Measurements from ENCODE around the gene HJURP. TPM values are rescaled to one million over a fixed set of nuclear protein-coding genes. Genes with fewer than 3 reads are reported as not detected.

Gene HJURP
- total RNA-seq, 1 donor from 2014 or later, result 45.6 TPM

- H3K4me1 Mint-ChIP-seq, result peaks cover 51% of the 10 kb centered on the region
- H3K27me3 Mint-ChIP-seq, result no peaks in the 10 kb centered on the region
Measured at GRCh38 chr2:233845301-233846060, 8.9 kb downstream of the HJURP start.

DNA sequence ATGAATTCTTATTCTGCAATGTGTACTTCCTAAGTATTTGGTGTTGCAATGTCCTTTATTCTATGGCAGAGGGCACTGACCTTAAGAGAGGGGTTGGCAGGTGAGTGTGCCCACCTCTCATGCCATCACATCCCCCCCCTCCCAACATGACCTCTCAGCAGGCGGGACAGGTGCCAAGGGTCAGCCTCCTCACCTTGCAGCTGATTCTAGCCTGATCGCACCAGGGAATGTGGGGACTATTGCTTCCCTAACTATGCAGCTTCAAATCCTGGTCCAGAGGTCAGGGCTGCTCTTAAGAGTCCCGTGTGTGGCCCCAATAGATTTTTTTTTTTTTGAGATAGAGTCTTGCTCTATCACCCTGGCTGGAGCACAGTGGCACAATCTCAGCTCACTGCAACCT, 9.5 kb downstream of the HJURP start:
- H3K4me1 Mint-ChIP-seq, result peaks cover 53% of the 10 kb centered on the region
- H3K9me3 Mint-ChIP-seq, result no peaks in the 10 kb centered on the region
- no peak overlapping the region for H3K27ac Mint-ChIP-seq
- H3K36me3 Mint-ChIP-seq (ENCODE audit: low read depth), result peaks cover 82% of the 10 kb centered on the region
- H3K4me3 Mint-ChIP-seq, result no peak overlapping the region
- intact Hi-C loops (cut with micrococcal nuclease), result no loop called here
- H3K27me3 Mint-ChIP-seq, result no peaks in the 10 kb centered on the region
- DNase-seq, result no peak

More at GRCh38 chr2:233845301-233846060, 8.9 kb downstream of the HJURP start:
- intact Hi-C loops (cut with micrococcal nuclease), result no loop called here
- H3K4me3 Mint-ChIP-seq, result no peak overlapping the region
- H3K27ac Mint-ChIP-seq, result peak overlapping the region; percentile 64
- H3K36me3 Mint-ChIP-seq (ENCODE audit: low read depth), result peaks cover 76% of the 10 kb centered on the region
- H3K9me3 Mint-ChIP-seq, result no peaks in the 10 kb centered on the region
- no peak for DNase-seq

GRCh38 chr2:233844064-233844807, 10.1 kb downstream of the HJURP start:
- Mint-ChIP-seq H3K27ac (peak overlapping the region; percentile 15), H3K27me3 (no peaks in the 10 kb centered on the region), H3K9me3 (no peaks in the 10 kb centered on the region), H3K4me3 (no peak overlapping the region), H3K36me3 (ENCODE audit: low read depth) (peaks cover 85% of the 10 kb centered on the region), H3K4me1 (peaks cover 53% of the 10 kb centered on the region)
- DNase-seq, result no peak
- intact Hi-C loops (cut with micrococcal nuclease), result no loop called here

DNA sequence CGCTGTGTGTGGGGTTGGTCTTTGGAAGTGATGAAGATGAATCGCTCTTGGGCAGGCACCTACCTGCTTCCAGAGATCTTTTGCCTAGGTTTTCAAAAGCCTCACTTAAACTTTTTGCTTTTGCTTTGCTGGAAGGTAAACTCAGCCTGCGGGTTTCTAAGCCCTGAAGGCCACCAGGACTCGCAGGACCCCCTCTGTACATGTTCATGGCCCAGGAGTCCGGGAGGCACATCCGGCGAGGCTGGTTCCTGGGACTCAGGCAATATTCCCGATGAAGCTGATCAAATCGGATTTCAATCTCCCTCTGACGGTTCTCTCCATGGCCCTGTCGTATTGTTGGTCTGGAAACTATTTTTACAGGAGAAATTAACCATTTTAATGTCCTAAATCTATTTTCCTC, 13.2 kb downstream of the HJURP start:
- intact Hi-C loops (cut with micrococcal nuclease), result no loop called here
- Mint-ChIP-seq H3K27ac (peak overlapping the region; percentile 9), H3K9me3 (no peaks in the 10 kb centered on the region), H3K27me3 (no peaks in the 10 kb centered on the region), H3K4me1 (peaks cover 47% of the 10 kb centered on the region), H3K4me3 (no peak overlapping the region), H3K36me3 (ENCODE audit: low read depth) (peaks cover 86% of the 10 kb centered on the region)
- DNase-seq, result no peak

- Mint-ChIP-seq H3K4me3 (no peak overlapping the region), H3K27ac (no peak overlapping the region), H3K9me3 (no peaks in the 10 kb centered on the region), H3K27me3 (no peaks in the 10 kb centered on the region), H3K36me3 (ENCODE audit: low read depth) (peaks cover 84% of the 10 kb centered on the region), H3K4me1 (peaks cover 45% of the 10 kb centered on the region)
- intact Hi-C loops (cut with micrococcal nuclease), result no loop called here
- DNase-seq, result no peak
Measured at GRCh38 chr2:233840520-233840919, 13.8 kb downstream of the HJURP start.

DNA sequence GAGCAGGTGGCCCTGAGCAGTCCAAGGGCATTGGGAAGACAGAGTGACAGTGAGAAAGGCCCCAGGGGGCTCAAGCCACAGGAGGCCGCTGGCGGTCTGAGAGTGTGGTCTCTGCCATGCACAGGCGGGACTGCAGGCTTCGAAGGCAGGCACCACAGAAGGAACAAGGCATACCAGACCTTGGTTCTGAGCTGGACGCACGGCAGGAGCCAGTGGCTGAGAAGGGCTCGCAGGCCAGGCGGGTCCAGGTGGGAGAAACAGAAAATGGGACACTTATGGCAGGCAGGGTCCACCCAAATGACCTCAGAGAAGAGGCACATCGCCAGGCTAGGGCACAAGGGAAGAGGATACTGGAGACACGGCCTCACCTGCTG, 14.9 kb downstream of the HJURP start:
- Mint-ChIP-seq H3K4me3 (no peak overlapping the region), H3K4me1 (peaks cover 49% of the 10 kb centered on the region), H3K27me3 (no peaks in the 10 kb centered on the region), H3K27ac (peak overlapping the region; percentile 56), H3K9me3 (no peaks in the 10 kb centered on the region), H3K36me3 (ENCODE audit: low read depth) (peaks cover 84% of the 10 kb centered on the region)
- no peak for DNase-seq
- intact Hi-C loops (cut with micrococcal nuclease), result no loop called here

DNA sequence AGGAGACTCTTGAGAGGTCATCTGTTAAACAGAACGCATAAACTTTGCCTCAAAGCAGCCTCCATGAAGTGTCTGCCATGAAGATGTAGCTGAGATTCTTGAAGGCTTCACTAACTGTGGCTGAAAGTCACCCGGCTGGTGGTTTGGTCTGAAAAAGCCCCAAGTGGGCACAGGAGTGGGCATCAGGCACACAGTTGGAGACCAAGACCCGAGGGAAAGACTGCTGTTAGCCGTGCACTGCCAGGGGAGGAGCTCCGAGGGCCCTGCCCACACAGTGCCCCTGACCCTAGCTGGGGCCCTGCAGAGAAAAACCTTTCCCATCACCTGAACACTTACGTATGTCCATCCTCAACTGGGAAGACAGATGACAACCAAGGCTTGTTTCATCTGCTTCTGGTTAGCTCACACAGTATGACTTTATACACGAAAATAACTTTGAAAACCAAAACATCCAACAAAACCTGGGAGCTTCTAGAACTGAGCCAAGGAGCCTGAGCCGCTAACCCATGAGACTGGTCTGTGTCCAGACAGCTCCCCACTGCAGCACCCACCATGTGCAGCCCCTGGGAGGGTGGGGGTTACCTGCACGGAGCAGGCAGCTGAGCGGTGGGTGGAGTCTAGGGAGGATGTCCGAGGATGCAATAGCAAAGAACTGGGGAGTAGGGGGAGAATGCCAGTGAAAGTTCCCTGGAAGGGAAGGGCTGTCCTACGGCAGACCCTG, 15.4 kb downstream of the HJURP start:
- Mint-ChIP-seq H3K36me3 (ENCODE audit: low read depth) (peaks cover 84% of the 10 kb centered on the region), H3K27me3 (no peaks in the 10 kb centered on the region), H3K27ac (peak overlapping the region; percentile 56), H3K4me1 (peaks cover 47% of the 10 kb centered on the region), H3K4me3 (no peak overlapping the region), H3K9me3 (no peaks in the 10 kb centered on the region)
- intact Hi-C loops (cut with micrococcal nuclease), result no loop called here
- DNase-seq, result no peak

DNA sequence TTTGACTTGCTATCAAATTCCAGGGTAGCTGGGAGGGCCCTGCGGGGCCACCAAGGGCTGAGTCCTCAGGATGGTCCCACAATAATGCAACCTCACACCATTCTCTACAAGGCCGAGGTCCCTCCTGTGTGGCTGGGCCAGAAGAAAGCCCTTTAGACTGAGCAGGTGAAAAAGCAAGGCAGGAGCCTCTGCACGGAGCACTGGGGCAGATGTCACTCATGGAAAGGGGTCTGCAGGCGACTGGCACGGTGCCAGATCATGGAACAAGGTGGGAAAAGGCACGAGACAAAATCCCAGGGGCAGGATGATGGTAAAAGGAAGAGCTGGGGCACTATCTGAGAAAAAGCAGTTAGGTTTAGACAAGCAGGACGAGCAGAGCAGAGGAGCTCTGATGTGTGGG, 16.1 kb downstream of the HJURP start:
- Mint-ChIP-seq H3K27ac (peak overlapping the region; percentile 80), H3K27me3 (no peaks in the 10 kb centered on the region), H3K4me3 (peak overlapping the region; percentile 10), H3K4me1 (peaks cover 41% of the 10 kb centered on the region), H3K36me3 (ENCODE audit: low read depth) (peaks cover 80% of the 10 kb centered on the region), H3K9me3 (no peaks in the 10 kb centered on the region)
- intact Hi-C loops (cut with micrococcal nuclease), result no loop called here
- no peak for DNase-seq

DNA sequence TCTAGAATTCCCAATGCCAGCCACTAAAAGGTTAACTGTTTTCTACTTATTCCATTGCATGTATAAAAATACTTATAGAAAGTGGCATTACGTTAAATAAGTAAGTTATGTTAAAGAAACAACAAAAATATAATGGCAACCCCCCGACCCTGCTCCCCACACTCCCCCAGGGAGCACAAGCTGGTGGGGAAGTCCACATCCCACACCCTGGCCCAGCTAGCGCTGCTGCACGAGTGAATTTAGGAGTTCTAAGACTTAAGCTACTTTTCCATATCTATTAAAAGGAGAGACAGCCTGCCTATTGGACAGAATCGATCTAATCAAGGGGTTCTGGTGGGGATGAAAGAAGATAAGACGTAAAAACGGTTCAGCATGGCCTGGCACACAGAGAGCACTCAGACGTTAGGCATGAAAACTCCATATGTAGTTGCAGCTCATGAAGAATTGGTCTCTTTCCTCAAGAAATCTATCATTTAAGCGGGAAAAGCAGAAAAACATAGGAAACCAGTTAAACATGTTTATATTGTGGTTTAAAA, 16.6 kb downstream of the HJURP start:
- peak overlapping the region; percentile 10 for H3K4me3 Mint-ChIP-seq
- H3K36me3 Mint-ChIP-seq (ENCODE audit: low read depth), result peaks cover 75% of the 10 kb centered on the region
- DNase-seq, result no peak
- H3K9me3 Mint-ChIP-seq, result no peaks in the 10 kb centered on the region
- peak overlapping the region; percentile 80 for H3K27ac Mint-ChIP-seq
- no peaks in the 10 kb centered on the region for H3K27me3 Mint-ChIP-seq
- H3K4me1 Mint-ChIP-seq, result peaks cover 40% of the 10 kb centered on the region
- intact Hi-C loops (cut with micrococcal nuclease), result no loop called here

DNA sequence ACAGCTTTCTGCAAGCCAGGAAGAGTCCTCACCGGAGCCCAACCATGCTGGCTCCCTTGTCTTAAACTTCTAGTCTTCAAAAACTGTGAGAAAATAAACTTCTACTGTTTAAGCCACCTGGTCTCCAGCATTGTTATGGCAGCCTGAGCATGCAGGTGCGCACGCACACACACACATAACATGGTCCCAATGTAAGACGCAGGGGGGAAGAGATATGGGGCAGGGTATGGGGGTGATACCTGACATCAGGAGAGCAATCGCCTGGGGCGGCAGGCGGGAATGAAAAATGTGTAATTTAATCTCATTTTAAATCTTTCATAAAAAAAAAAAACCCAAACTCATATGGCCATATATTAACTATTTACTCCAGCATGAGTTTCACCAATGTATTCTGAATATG, 18.0 kb downstream of the HJURP start:
- Mint-ChIP-seq H3K36me3 (ENCODE audit: low read depth) (peaks cover 63% of the 10 kb centered on the region), H3K27ac (no peak overlapping the region), H3K4me1 (peaks cover 33% of the 10 kb centered on the region), H3K27me3 (no peaks in the 10 kb centered on the region), H3K9me3 (no peaks in the 10 kb centered on the region), H3K4me3 (no peak overlapping the region)
- DNase-seq, result no peak
- intact Hi-C loops (cut with micrococcal nuclease), result no loop called here

- Mint-ChIP-seq H3K4me1 (peaks cover 26% of the 10 kb centered on the region), H3K9me3 (no peaks in the 10 kb centered on the region), H3K27ac (no peak overlapping the region), H3K27me3 (no peaks in the 10 kb centered on the region), H3K36me3 (ENCODE audit: low read depth) (peaks cover 56% of the 10 kb centered on the region), H3K4me3 (no peak overlapping the region)
- intact Hi-C loops (cut with micrococcal nuclease), result no loop called here
- no peak for DNase-seq
Measured at GRCh38 chr2:233835230-233836186, 18.8 kb downstream of the HJURP start.

DNA sequence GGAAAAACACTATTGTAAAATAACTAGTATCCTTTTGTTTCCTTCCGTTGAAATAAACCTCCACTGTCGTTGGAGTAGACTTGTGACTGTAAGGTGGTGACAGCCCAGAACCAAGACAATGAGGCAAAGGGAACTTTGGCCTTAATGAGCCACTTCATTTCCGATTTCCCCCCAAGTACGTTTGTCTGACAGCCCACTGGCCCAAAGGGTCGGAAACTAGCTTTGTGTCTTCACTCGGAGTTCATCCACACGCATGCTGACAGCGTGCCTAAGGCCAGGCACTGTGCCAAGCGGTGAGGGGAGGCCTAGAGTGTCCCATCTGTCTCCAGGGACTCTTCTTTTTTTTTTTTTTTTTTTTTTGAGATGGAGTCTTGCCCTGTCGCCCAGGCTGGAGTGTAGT, 21.0 kb downstream of the HJURP start:
- Mint-ChIP-seq H3K36me3 (ENCODE audit: low read depth) (peaks cover 36% of the 10 kb centered on the region), H3K4me3 (no peak overlapping the region), H3K27ac (no peak overlapping the region), H3K9me3 (no peaks in the 10 kb centered on the region), H3K4me1 (peaks cover 10% of the 10 kb centered on the region), H3K27me3 (no peaks in the 10 kb centered on the region)
- DNase-seq, result no peak
- intact Hi-C loops (cut with micrococcal nuclease), result no loop called here

- H3K27me3 Mint-ChIP-seq, result no peaks in the 10 kb centered on the region
- H3K27ac Mint-ChIP-seq, result no peak overlapping the region
- H3K4me3 Mint-ChIP-seq, result no peak overlapping the region
- H3K36me3 Mint-ChIP-seq (ENCODE audit: low read depth), result peaks cover 32% of the 10 kb centered on the region
- peaks cover 5% of the 10 kb centered on the region for H3K4me1 Mint-ChIP-seq
- intact Hi-C loops (cut with micrococcal nuclease), result no loop called here
- no peak for DNase-seq
- no peaks in the 10 kb centered on the region for H3K9me3 Mint-ChIP-seq
Measured at GRCh38 chr2:233832869-233833311, 21.4 kb downstream of the HJURP start.
